GM12878 (cell line): ENCODE data around the gene NPLOC4. TPM values are rescaled to one million over a fixed set of nuclear protein-coding genes. Genes with fewer than 3 reads are reported as not detected.

ENCODE experiments used
- ATAC-seq: fragments of 200-7000 bp; cut with Tn5 transposase; 3 replicates; pipeline ENCODE4 v1.9.1; 2020; ENCODE audit warnings: mild to moderate bottlenecking, moderate library complexity
- BruUV-seq: library from RNA; stranded (reverse); fragments of 400-500 nt; replicated peaks from 2 replicates; lab custom pipeline; 2021; lab: Mats Ljungman, UMichigan
- CTCF ChIA-PET: fragments of 300-600 bp; sonication (Branson Sonifier 250); formaldehyde crosslinking; extraction: SDS; loops from one replicate; lab custom pipeline; 2021; ENCODE audit warnings: inconsistent platforms; lab: Yijun Ruan, JAX
- POLR2A ChIA-PET: fragments of 350-600 bp; formaldehyde crosslinking; extraction: SDS; loops from one replicate; lab custom pipeline; 2021; ENCODE audit warnings: inconsistent platforms; lab: Charles Lee
- RAD21 ChIA-PET: fragments of 300-600 bp; sonication (Branson Sonifier 250); formaldehyde crosslinking; loops from one replicate; lab custom pipeline; 2023; ENCODE audit warnings: antibody characterized with exemption; ENCODE audit not compliant: unreplicated experiment; lab: Charles Lee
- SMC1A ChIA-PET: fragments of 300-600 bp; sonication (Branson Sonifier 250); formaldehyde crosslinking; loops from one replicate; lab custom pipeline; 2023; ENCODE audit not compliant: unreplicated experiment, uncharacterized antibody; lab: Charles Lee
- DNase-seq: peaks from one replicate; pipeline ENCODE4 v3.0.0-alpha.2; 2011; ENCODE audit warnings: low read depth, low spot score
- FAIRE-seq: peaks from 3 replicates; lab custom pipeline; 2011; peaks lifted over from hg19 to GRCh38; lab: Jason Lieb, UNC
- H2AFZ ChIP-seq: 2 replicates; pipeline ENCODE4 v1.6.0; 2011; ENCODE audit warnings: low read depth, low read length, control low read depth; ENCODE audit not compliant: control insufficient read depth
- H3K27ac ChIP-seq: 2 replicates; pipeline ENCODE4 v1.5.1; 2011; ENCODE audit warnings: control low read depth; ENCODE audit not compliant: control insufficient read depth, insufficient read depth
- H3K27me3 ChIP-seq, 2 experiments: replicated peaks in 1 of 2; 2 replicates each; pipeline versions ENCODE4 v1.6.0 to v1.6.1; 2011; ENCODE audit warnings: low read length in 1 of 2; ENCODE audit not compliant: control insufficient read depth in 2 of 2, insufficient read depth in 2 of 2
- H3K36me3 ChIP-seq, 2 experiments: 2 replicates each; pipeline ENCODE4 v1.5.1; 2011; ENCODE audit warnings: low read length in 1 of 2; ENCODE audit not compliant: control insufficient read depth in 2 of 2, insufficient read depth in 2 of 2
- H3K4me1 ChIP-seq: 2 replicates; pipeline ENCODE4 v1.6.1; 2011; ENCODE audit warnings: mild to moderate bottlenecking, low read length, moderate library complexity, mixed read lengths; ENCODE audit not compliant: control insufficient read depth, insufficient read depth
- H3K4me2 ChIP-seq: 2 replicates; pipeline ENCODE4 v1.6.0; 2011; ENCODE audit warnings: control low read depth; ENCODE audit not compliant: control insufficient read depth, insufficient read depth
- H3K4me3 ChIP-seq: fragments of 200-600 bp; sonication (generic); 2 replicates; pipeline ENCODE4 v1.5.1; 2016
- H3K79me2 ChIP-seq: 2 replicates; pipeline ENCODE4 v1.6.0; 2011; ENCODE audit warnings: low read length; ENCODE audit not compliant: control insufficient read depth, insufficient read depth
- H3K9ac ChIP-seq: 2 replicates; pipeline ENCODE4 v1.8.0; 2011; ENCODE audit warnings: low read length, control low read depth, mixed read lengths; ENCODE audit not compliant: control insufficient read depth, insufficient read depth
- H3K9me3 ChIP-seq: replicated peaks from 3 replicates; pipeline ENCODE4 v1.5.1; 2011; ENCODE audit warnings: mild to moderate bottlenecking, low read length; ENCODE audit not compliant: control insufficient read depth, insufficient read depth
- H4K20me1 ChIP-seq: 2 replicates; pipeline ENCODE4 v1.6.0; 2011; ENCODE audit not compliant: control insufficient read depth, insufficient read depth
- EGR1 ChIP-seq, 2 experiments: IDR thresholded peaks; 1 replicate in 1 of 2; 2 replicates in 1 of 2; pipeline ENCODE4 v1.6.1; 2011 to 2012; ENCODE audit warnings: low read depth in 2 of 2, low read length in 2 of 2, borderline replicate concordance in 1 of 2, mild to moderate bottlenecking in 1 of 2, moderate library complexity in 1 of 2
- IKZF2 ChIP-seq, 2 experiments: fragments of 450-650 bp; IDR thresholded peaks; 2 replicates each; pipeline ENCODE4 v1.6.1; 2017; ENCODE audit warnings: mild to moderate bottlenecking in 2 of 2, moderate library complexity in 2 of 2
- JUNB ChIP-seq: IDR thresholded peaks from 2 replicates; pipeline ENCODE4 v1.6.1; 2016; ENCODE audit warnings: antibody characterized with exemption, mild to moderate bottlenecking
- KDM1A ChIP-seq: fragments of 200-600 bp; sonication (generic); IDR thresholded peaks from 2 replicates; pipeline ENCODE4 v1.6.1; 2016; ENCODE audit warnings: borderline replicate concordance
- POLR2AphosphoS5 ChIP-seq: IDR thresholded peaks from 2 replicates; pipeline ENCODE4 v1.6.1; 2011; ENCODE audit warnings: mild to moderate bottlenecking, low read length, inconsistent platforms
- RAD51 ChIP-seq: fragments of 450-650 bp; IDR thresholded peaks from 2 replicates; pipeline ENCODE4 v1.6.1; 2016; ENCODE audit warnings: moderate library complexity, mild to moderate bottlenecking, inconsistent platforms
- RELA ChIP-seq: fragments of 450-650 bp; IDR thresholded peaks from 2 replicates; pipeline ENCODE4 v1.8.0; 2014; ENCODE audit warnings: borderline replicate concordance; ENCODE audit not compliant: partially characterized antibody
- RFX5 ChIP-seq: IDR thresholded peaks from 2 replicates; pipeline ENCODE4 v1.6.1; 2011; ENCODE audit warnings: low read depth, low read length, improper control_type of control experiment
- SIN3A ChIP-seq: IDR thresholded peaks from 2 replicates; pipeline ENCODE4 v1.6.1; 2012; ENCODE audit warnings: low read depth, low read length, improper control_type of control experiment
- SIX5 ChIP-seq: IDR thresholded peaks from 2 replicates; pipeline ENCODE4 v1.6.1; 2011; ENCODE audit warnings: mild to moderate bottlenecking, low read depth, low read length, moderate library complexity; ENCODE audit not compliant: severe bottlenecking
- SMARCA5 ChIP-seq: fragments of 450-650 bp; IDR thresholded peaks from 2 replicates; pipeline ENCODE4 v1.6.1; 2017; ENCODE audit warnings: mild to moderate bottlenecking
- TCF12 ChIP-seq: IDR thresholded peaks from 2 replicates; pipeline ENCODE4 v1.6.1; 2011; ENCODE audit warnings: low read depth, mild to moderate bottlenecking, low read length
- USF1 ChIP-seq: IDR thresholded peaks from 2 replicates; pipeline ENCODE4 v1.6.1; 2011; ENCODE audit warnings: borderline replicate concordance, low read depth, mild to moderate bottlenecking, moderate library complexity, mixed read lengths, low read length; ENCODE audit not compliant: insufficient read depth; ENCODE audit errors: extremely low read length
- WRNIP1 ChIP-seq: IDR thresholded peaks from 2 replicates; pipeline ENCODE4 v1.6.1; 2011; ENCODE audit warnings: low read depth, low read length, improper control_type of control experiment, borderline replicate concordance
- ZNF207 ChIP-seq: fragments of 450-650 bp; IDR thresholded peaks from 2 replicates; pipeline ENCODE4 v1.6.1; 2014; ENCODE audit warnings: antibody characterized with exemption, mild to moderate bottlenecking, borderline replicate concordance
- ZNF274 ChIP-seq: IDR thresholded peaks from one replicate; pipeline ENCODE4 v1.8.0; 2011; ENCODE audit not compliant: insufficient read length, insufficient read depth
- ZZZ3 ChIP-seq: IDR thresholded peaks from 2 replicates; pipeline ENCODE4 v1.6.1; 2011; ENCODE audit warnings: low read depth; ENCODE audit not compliant: control insufficient read depth, insufficient read length
- WGBS: methylation state at CpG from one replicate; pipeline ENCODE4 v1.1.6; 2016; ENCODE audit warnings: low lambda C conversion rate; ENCODE audit not compliant: insufficient replicate concordance, insufficient coverage; ENCODE audit errors: missing lambda C conversion rate; 5-methylcytosine and 5-hydroxymethylcytosine counted together
- in situ Hi-C: fragments of 300-500 bp; cut with MboI; formaldehyde crosslinking; loops from 9 replicates; pipeline ENCODE4 v1.14.3; 2018; ENCODE audit warnings: mixed read lengths
- intact Hi-C: fragments of 100-400 bp; cut with micrococcal nuclease; formaldehyde crosslinking; loops from one replicate; pipeline ENCODE4 v1.14.2; 2022; ENCODE audit not compliant: unreplicated experiment
- polyA plus RNA-seq, 11 experiments: library from polyadenylated mRNA; depleted of rRNA in 4 of 11; unstranded in 6 of 11; stranded (reverse) in 5 of 11; fragments of >200 nt; fragmentation: Nextera tagmentation in 4 of 11; fragmentation: Illumina TruSeq in 1 of 11; extraction: Ambion mirVana in 4 of 11; extraction: Trizol in 1 of 11; gene quantifications; 1 replicate in 1 of 11; 2 replicates in 10 of 11; pipeline versions ENCODE4 v1.2.1 to v1.2.3, GENCODE V29; 2011 to 2016; ENCODE audit warnings: inconsistent platforms in 2 of 11, missing spikeins in 2 of 11, low read depth in 1 of 11
- total RNA-seq, 4 experiments: library from RNA; depleted of rRNA in 3 of 4; stranded (reverse); fragments of >200 nt in 3 of 4; fragmentation: Illumina TruSeq in 1 of 4; extraction: Trizol in 1 of 4; gene quantifications; 2 replicates each; pipeline versions ENCODE4 v1.2.1 to v1.2.3, GENCODE V29; 2013 to 2021
- TF ChIP-seq, protein P1 (sequence below): fragments of 450-650 bp; IDR thresholded peaks from 2 replicates; pipeline ENCODE4 v1.6.1; 2017; ENCODE audit warnings: borderline replicate concordance
- TF ChIP-seq, protein P2 (sequence below): fragments of 450-650 bp; IDR thresholded peaks from 2 replicates; pipeline ENCODE4 v1.6.1; 2017; ENCODE audit warnings: low read depth, mild to moderate bottlenecking, moderate library complexity

Gene NPLOC4
- total and polyA plus RNA-seq, 10 of the 15 experiments (the other 5 are each of a cell fraction or from before 2014, with no cell fraction given), result 1.5 to 83.7 (median 45.8) TPM

GRCh38 chr17:81553616-81554181 lies 83.2 kb downstream of the NPLOC4 start (continued):
- TF ChIP-seq WRNIP1 (no peak), KDM1A (no peak), TCF12 (no peak), IKZF2 (IDR thresholded peaks at IDR 0.05) (no peak), ZNF274 (no peak), USF1 (peak; percentile 31)

DNA sequence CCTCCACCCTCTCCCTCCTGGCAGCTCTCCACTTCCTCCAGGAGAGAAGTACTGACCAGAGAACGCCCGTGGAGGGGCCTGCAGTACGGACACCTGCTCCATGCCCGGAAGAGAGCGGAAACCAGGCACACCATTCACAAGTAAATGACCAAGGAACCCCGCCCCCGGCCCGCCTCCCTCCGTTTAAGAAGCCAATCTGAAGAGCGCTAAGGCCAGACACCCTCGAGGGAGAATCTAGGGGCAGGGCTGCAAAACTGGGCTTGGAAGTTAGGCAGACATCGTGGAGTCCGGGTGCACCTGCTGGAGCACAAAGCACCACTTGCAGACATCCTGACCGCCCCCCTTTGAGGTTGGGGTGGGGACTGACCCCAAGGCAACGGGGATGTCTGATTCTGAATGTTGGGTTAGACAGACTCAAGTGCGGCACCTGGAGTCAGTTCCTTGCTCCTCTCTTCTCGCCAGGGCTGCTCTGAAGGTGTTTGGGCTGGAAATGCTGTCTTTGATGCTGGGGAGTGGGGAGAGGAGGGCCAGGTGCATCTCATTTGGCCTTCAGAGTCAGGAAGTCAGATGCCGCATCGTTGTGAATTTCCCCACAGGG lies 83.8 kb downstream of the NPLOC4 start:
- SMC1A ChIA-PET, result interaction anchor here (0.8 to 1.7 kb wide), 5 partner anchors 30 to 69 kb away, joined by 3 to 6 read pairs (median 3); no protein-coding TSS in a partner anchor
- ATAC-seq (peak; percentile 86), FAIRE-seq (peak; percentile 98), DNase-seq (peak; percentile 53)
- Histone ChIP-seq H3K4me2 (peak overlapping the region; percentile 86), H3K36me3 (peaks cover 17 to 22% of the 10 kb centered on the region in 2 experiments; a peak in 3 of 4 replicates), H2AFZ (peak overlapping the region; percentile 51), H3K27ac (peak overlapping the region; percentile 58), H3K27me3 (no peaks in the 10 kb centered on the region), H3K4me1 (peaks cover 14% of the 10 kb centered on the region), H3K4me3 (peak overlapping the region; percentile 93), H3K9me3 (no peaks in the 10 kb centered on the region), H3K79me2 (peaks cover 24% of the 10 kb centered on the region), H4K20me1 (no peaks in the 10 kb centered on the region), H3K9ac (peak overlapping the region; percentile 74)
- CTCF ChIA-PET, result interaction anchor here (1.2 to 1.4 kb wide), 3 partner anchors 35 to 48 kb away, joined by 5 to 7 read pairs (median 6); no protein-coding TSS in a partner anchor
- POLR2A ChIA-PET, result interaction anchor here (0.6 to 3.0 kb wide), 6 partner anchors 9 to 60 kb away, joined by 3 to 34 read pairs (median 5); no protein-coding TSS in a partner anchor
- BruUV-seq, result no TSS peak
- in situ Hi-C loops, result no loop called here
- intact Hi-C loops, result loop anchor here (2.0 kb wide), 1 partner anchor 36 kb away; no protein-coding TSS in a partner anchor
- RAD21 ChIA-PET, result interaction anchor here (0.7 to 2.9 kb wide), 5 partner anchors 7 to 48 kb away, joined by 3 to 17 read pairs (median 4); no protein-coding TSS in a partner anchor
- 1% methylated on average over 19 of the region's 19 CpGs for WGBS
- TF ChIP-seq, protein P1, sequence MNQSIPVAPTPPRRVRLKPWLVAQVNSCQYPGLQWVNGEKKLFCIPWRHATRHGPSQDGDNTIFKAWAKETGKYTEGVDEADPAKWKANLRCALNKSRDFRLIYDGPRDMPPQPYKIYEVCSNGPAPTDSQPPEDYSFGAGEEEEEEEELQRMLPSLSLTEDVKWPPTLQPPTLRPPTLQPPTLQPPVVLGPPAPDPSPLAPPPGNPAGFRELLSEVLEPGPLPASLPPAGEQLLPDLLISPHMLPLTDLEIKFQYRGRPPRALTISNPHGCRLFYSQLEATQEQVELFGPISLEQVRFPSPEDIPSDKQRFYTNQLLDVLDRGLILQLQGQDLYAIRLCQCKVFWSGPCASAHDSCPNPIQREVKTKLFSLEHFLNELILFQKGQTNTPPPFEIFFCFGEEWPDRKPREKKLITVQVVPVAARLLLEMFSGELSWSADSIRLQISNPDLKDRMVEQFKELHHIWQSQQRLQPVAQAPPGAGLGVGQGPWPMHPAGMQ, result no peak
- TF ChIP-seq SMARCA5 (0 out of 2 replicates have a peak, but pooled peaks have one; percentile 12), RAD51 (no peak), SIX5 (no peak), JUNB (no peak), POLR2AphosphoS5 (peak; percentile 64), ZNF207 (no peak), ZZZ3 (no peak), RFX5 (no peak), EGR1 (IDR thresholded peaks at IDR 0.05; ENCODE audit: borderline replicate concordance in 1 of 2, low read depth in 2 of 2, low read length in 2 of 2) (peak in 1 of 2 experiments; percentile 31; a peak in 1 of 3 replicates), SIN3A (no peak; the same call in 1 of the 2 replicates), RELA (no peak)
- TF ChIP-seq, protein P2, sequence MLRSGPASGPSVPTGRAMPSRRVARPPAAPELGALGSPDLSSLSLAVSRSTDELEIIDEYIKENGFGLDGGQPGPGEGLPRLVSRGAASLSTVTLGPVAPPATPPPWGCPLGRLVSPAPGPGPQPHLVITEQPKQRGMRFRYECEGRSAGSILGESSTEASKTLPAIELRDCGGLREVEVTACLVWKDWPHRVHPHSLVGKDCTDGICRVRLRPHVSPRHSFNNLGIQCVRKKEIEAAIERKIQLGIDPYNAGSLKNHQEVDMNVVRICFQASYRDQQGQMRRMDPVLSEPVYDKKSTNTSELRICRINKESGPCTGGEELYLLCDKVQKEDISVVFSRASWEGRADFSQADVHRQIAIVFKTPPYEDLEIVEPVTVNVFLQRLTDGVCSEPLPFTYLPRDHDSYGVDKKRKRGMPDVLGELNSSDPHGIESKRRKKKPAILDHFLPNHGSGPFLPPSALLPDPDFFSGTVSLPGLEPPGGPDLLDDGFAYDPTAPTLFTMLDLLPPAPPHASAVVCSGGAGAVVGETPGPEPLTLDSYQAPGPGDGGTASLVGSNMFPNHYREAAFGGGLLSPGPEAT, result no peak
